CD14-positive monocyte (primary cell): ENCODE data around the gene B4GALNT3. TPM values are rescaled to one million over a fixed set of nuclear protein-coding genes. Genes with fewer than 3 reads are reported as not detected.

Experiments used
- DNase-seq, 3 donors: peaks; one replicate each; pipeline ENCODE4 v3.0.0-alpha.2; 2011 to 2022
- H2AFZ ChIP-seq: 2 replicates; pipeline ENCODE4 v1.6.0; 2012; ENCODE audit warnings: mild to moderate bottlenecking, low read depth, low read length, inconsistent platforms; ENCODE audit not compliant: insufficient read depth, poor library complexity, severe bottlenecking
- H3K27ac ChIP-seq, 2 donors: 1 replicate in 1 of 2; 2 replicates in 1 of 2; pipeline ENCODE4 v1.5.1; 2012 to 2013; ENCODE audit warnings: low read length in 2 of 2, control low read depth in 1 of 2, inconsistent platforms in 1 of 2, low read depth in 1 of 2, mild to moderate bottlenecking in 1 of 2
- H3K27me3 ChIP-seq, 2 donors: one replicate each; pipeline versions ENCODE4 v1.6.0 to v1.6.1; 2011 to 2013; ENCODE audit warnings: low read length in 2 of 2; ENCODE audit not compliant: control insufficient read depth in 2 of 2, insufficient read depth in 2 of 2
- H3K36me3 ChIP-seq, 2 donors: replicated peaks in 1 of 2; 1 replicate in 1 of 2; 2 replicates in 1 of 2; pipeline versions ENCODE4 v1.5.1 to v1.6.1; 2012 to 2013; ENCODE audit warnings: low read length in 2 of 2, control low read depth in 1 of 2, inconsistent platforms in 1 of 2, mild to moderate bottlenecking in 1 of 2; ENCODE audit not compliant: insufficient read depth in 2 of 2, control insufficient read depth in 1 of 2
- H3K4me1 ChIP-seq, 2 donors: 1 replicate in 1 of 2; 2 replicates in 1 of 2; pipeline versions ENCODE4 v1.5.1 to v1.6.1; 2012 to 2013; ENCODE audit warnings: low read length in 2 of 2, control low read depth in 1 of 2, inconsistent platforms in 1 of 2, mild to moderate bottlenecking in 1 of 2, moderate library complexity in 1 of 2; ENCODE audit not compliant: insufficient read depth in 2 of 2, control insufficient read depth in 1 of 2
- H3K4me2 ChIP-seq: replicated peaks from 2 replicates; pipeline ENCODE3; 2012; ENCODE audit warnings: low read length, moderate library complexity, mild to moderate bottlenecking; ENCODE audit not compliant: poor library complexity, severe bottlenecking; ENCODE audit errors: extremely low read depth
- H3K4me3 ChIP-seq, 3 experiments: fragments of 200-600 bp in 1 of 3; sonication (generic) in 1 of 3; replicated peaks in 1 of 3; 1 replicate in 2 of 3; 2 replicates in 1 of 3; pipeline ENCODE4 v1.5.1; 2011 to 2013; ENCODE audit warnings: low read length in 3 of 3, mild to moderate bottlenecking in 3 of 3, control low read depth in 2 of 3, low read depth in 2 of 3, inconsistent platforms in 1 of 3, moderate library complexity in 1 of 3
- H3K79me2 ChIP-seq: 2 replicates; pipeline ENCODE4 v1.6.0; 2012; ENCODE audit warnings: mild to moderate bottlenecking, control low read depth, inconsistent platforms, low read length, moderate library complexity; ENCODE audit not compliant: insufficient read depth
- H3K9ac ChIP-seq: 2 replicates; pipeline ENCODE4 v1.6.0; 2017; ENCODE audit warnings: low read length, mild to moderate bottlenecking; ENCODE audit not compliant: insufficient read depth, poor library complexity, severe bottlenecking
- H3K9me3 ChIP-seq, 2 donors: replicated peaks in 1 of 2; 1 replicate in 1 of 2; 2 replicates in 1 of 2; pipeline versions ENCODE4 v1.5.1 to v1.6.1; 2012 to 2013; ENCODE audit warnings: low read length in 2 of 2, control low read depth in 1 of 2; ENCODE audit not compliant: control insufficient read depth in 1 of 2, insufficient read depth in 1 of 2
- H4K20me1 ChIP-seq: 2 replicates; pipeline ENCODE4 v1.6.0; 2012; ENCODE audit warnings: mild to moderate bottlenecking, low read length, control low read depth, moderate library complexity; ENCODE audit not compliant: insufficient read depth
- H3K27ac Mint-ChIP-seq, 7 donors: one replicate each; pipeline ENCODE4 v1.8.0; 2020; ENCODE audit warnings: mild to moderate bottlenecking in 7 of 7, mixed read lengths in 7 of 7, moderate library complexity in 6 of 7, inconsistent platforms in 2 of 7
- H3K27me3 Mint-ChIP-seq, 3 donors: one replicate each; pipeline ENCODE4 v1.8.0; 2021 to 2022; ENCODE audit warnings: low read depth in 3 of 3, mild to moderate bottlenecking in 3 of 3, mixed read lengths in 3 of 3, moderate library complexity in 3 of 3, inconsistent platforms in 1 of 3
- H3K36me3 Mint-ChIP-seq, 2 donors: one replicate each; pipeline ENCODE4 v1.8.0; 2020; ENCODE audit warnings: mixed read lengths in 2 of 2, inconsistent platforms in 1 of 2, mild to moderate bottlenecking in 1 of 2
- H3K4me1 Mint-ChIP-seq: one replicate; pipeline ENCODE4 v1.8.0; 2020; ENCODE audit warnings: mild to moderate bottlenecking, mixed read lengths
- H3K4me3 Mint-ChIP-seq, 2 donors: one replicate each; pipeline ENCODE4 v1.8.0; 2020; ENCODE audit warnings: mild to moderate bottlenecking in 2 of 2, mixed read lengths in 2 of 2, moderate library complexity in 1 of 2
- H3K9me3 Mint-ChIP-seq, 7 donors: one replicate each; pipeline ENCODE4 v1.8.0; 2020 to 2022; ENCODE audit warnings: mixed read lengths in 7 of 7, mild to moderate bottlenecking in 6 of 7, moderate library complexity in 6 of 7, inconsistent platforms in 2 of 7
- WGBS: methylation state at CpG from one replicate; pipeline ENCODE4 v1.1.5; 2013; ENCODE audit warnings: missing lambda C conversion rate; ENCODE audit not compliant: insufficient coverage; 5-methylcytosine and 5-hydroxymethylcytosine counted together
- intact Hi-C, 2 donors: fragments of 100-400 bp; cut with micrococcal nuclease; formaldehyde crosslinking; loops; one replicate each; pipeline versions ENCODE4 v1.15.0 to v1.15.1; 2023
- polyA plus RNA-seq, 3 donors: library from polyadenylated mRNA; depleted of rRNA in 1 of 3; unstranded in 2 of 3; stranded (reverse) in 1 of 3; fragments of 300-500 nt in 2 of 3; fragments of >200 nt in 1 of 3; fragmentation: Illumina TruSeq in 2 of 3; gene quantifications; 1 replicate in 2 of 3; 2 replicates in 1 of 3; pipeline ENCODE4 v1.2.3, GENCODE V29; 2012 to 2021
- TF ChIP-seq, protein P1 (sequence below): fragments of 200-600 bp; IDR thresholded peaks from one replicate; pipeline ENCODE4 v1.8.0; 2022; ENCODE audit warnings: antibody characterized with exemption, mild to moderate bottlenecking

The B4GALNT3 gene
- polyA plus RNA-seq, 3 donors: 0.09 to 0.10 TPM; not detected in 1

DNA sequence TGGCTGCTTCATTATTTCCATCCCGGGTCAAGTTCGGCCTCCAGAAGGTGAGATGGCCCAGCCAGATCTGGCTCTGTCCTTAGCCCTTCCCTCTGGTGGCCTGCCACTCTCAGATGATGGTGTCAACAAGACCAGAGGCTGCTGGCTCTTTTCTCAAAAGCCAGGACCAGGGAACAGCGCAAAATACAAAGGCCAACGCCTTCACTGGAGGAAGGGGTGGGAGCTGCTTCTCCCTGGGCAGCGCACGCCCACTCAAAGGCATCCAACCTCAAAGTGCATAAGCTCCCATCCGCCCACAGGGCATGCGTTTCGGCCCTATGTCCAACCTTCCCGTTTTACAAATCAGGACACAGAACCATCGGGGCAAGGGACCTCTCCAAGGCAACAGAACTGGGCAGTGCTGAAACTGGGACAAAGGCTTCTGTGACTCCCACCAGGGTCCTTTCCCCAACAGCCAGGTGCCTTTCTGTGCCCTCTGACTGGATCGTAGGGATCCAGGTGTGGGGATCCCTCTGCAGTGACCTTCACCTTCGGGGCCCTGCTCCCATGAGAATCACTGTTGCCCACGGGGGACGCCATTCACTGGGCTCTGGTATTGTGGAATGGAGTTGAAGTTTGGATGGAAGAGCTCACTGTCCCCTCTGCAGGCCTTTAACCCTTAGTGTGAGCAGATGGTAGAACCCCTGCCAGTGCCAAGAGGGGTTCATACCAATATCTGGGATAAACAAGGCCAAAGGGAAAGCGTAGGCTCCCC lies 126.8 kb downstream of the B4GALNT3 start:
- no peak for DNase-seq
- Histone ChIP-seq H3K27ac (no peak overlapping the region), H3K9me3 (no peaks in the 10 kb centered on the region), H2AFZ (no peak overlapping the region), H3K36me3 (no peaks in the 10 kb centered on the region), H3K4me3 (no peak overlapping the region), H3K79me2 (no peaks in the 10 kb centered on the region), H4K20me1 (no peaks in the 10 kb centered on the region), H3K27me3 (no peaks in the 10 kb centered on the region), H3K4me2 (no peak overlapping the region), H3K9ac (no peak overlapping the region), H3K4me1 (peaks cover 6% of the 10 kb centered on the region in 2 donors)
- intact Hi-C loops: no loop called here
- Mint-ChIP-seq H3K36me3 (peaks cover 16 to 17% of the 10 kb centered on the region in 2 donors), H3K4me1 (peaks cover 9% of the 10 kb centered on the region), H3K27ac (no peak overlapping the region), H3K9me3 (peaks cover 0 to 5% (median 2%) of the 10 kb centered on the region in 7 donors), H3K4me3 (no peak overlapping the region), H3K27me3 (no peaks in the 10 kb centered on the region)
- TF ChIP-seq, protein P1, sequence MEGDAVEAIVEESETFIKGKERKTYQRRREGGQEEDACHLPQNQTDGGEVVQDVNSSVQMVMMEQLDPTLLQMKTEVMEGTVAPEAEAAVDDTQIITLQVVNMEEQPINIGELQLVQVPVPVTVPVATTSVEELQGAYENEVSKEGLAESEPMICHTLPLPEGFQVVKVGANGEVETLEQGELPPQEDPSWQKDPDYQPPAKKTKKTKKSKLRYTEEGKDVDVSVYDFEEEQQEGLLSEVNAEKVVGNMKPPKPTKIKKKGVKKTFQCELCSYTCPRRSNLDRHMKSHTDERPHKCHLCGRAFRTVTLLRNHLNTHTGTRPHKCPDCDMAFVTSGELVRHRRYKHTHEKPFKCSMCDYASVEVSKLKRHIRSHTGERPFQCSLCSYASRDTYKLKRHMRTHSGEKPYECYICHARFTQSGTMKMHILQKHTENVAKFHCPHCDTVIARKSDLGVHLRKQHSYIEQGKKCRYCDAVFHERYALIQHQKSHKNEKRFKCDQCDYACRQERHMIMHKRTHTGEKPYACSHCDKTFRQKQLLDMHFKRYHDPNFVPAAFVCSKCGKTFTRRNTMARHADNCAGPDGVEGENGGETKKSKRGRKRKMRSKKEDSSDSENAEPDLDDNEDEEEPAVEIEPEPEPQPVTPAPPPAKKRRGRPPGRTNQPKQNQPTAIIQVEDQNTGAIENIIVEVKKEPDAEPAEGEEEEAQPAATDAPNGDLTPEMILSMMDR: no peak
- 98% methylated on average over 12 of the region's 16 CpGs for WGBS

DNA sequence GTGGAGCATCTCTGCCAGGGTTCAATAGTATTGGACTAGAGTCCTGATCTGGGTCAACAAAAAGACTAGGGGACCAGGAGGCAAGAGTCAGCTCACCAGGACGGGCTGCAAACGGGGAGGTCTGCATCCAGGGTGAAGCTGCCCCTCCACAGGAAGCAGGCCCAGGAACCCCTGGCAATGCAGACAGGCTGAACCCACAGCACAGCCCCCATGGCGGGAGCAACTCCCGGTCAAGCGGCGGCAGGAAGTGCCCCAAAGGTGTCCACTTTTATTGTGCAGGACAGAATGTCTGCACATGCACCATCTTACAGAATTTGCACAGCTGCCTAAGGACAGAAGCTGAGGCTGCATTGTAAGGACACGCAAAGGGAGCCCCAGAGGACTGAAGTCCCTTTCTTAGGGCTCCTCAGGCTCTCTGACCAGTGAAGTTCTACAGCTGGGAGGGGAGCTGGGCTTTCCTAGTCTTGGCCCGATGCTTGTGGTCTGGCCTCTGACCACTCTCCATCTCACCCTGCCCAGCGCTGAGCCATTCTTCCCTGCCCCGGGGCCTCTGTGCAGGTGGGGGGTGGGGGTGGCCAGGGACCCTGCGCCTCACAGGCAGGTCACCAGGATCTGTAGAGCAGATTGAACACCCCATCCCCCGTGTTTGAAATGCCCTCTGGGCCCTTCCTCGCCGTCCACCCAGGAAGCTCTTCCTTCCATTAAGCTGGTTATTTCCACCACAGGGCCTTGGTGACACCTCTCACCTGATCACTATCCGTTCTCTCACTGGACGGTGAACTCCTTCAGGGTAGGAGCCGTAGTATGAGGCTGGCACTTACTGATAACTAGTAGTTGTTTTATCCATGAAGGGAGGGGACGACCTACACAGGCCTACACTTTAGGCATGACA lies 127.6 kb downstream of the B4GALNT3 start:
- Histone ChIP-seq H2AFZ (no peak overlapping the region), H3K9ac (no peak overlapping the region), H3K4me1 (peaks cover 13 to 14% of the 10 kb centered on the region in 2 donors), H3K36me3 (no peaks in the 10 kb centered on the region), H3K27ac (no peak overlapping the region), H3K4me2 (no peak overlapping the region), H3K4me3 (no peak overlapping the region), H3K79me2 (no peaks in the 10 kb centered on the region), H3K9me3 (no peaks in the 10 kb centered on the region), H4K20me1 (no peaks in the 10 kb centered on the region), H3K27me3 (no peaks in the 10 kb centered on the region)
- peaks cover 16% of the 10 kb centered on the region for H3K4me1 Mint-ChIP-seq
- H3K4me3 Mint-ChIP-seq: no peak overlapping the region
- peak overlapping the region in 1 of 7 donors; percentile 21 for H3K27ac Mint-ChIP-seq
- intact Hi-C loops: no loop called here
- DNase-seq: no peak
- H3K27me3 Mint-ChIP-seq: no peaks in the 10 kb centered on the region
- TF ChIP-seq, protein P1: no peak
- 93% methylated on average over 7 of the region's 18 CpGs for WGBS
- peaks cover 0 to 5% (median 2%) of the 10 kb centered on the region in 7 donors for H3K9me3 Mint-ChIP-seq
- peaks cover 17 to 20% of the 10 kb centered on the region in 2 donors for H3K36me3 Mint-ChIP-seq
